ENCODE measurements around the gene RSPO4. TPM values are rescaled to one million over a fixed set of nuclear protein-coding genes. Genes with fewer than 3 reads are reported as not detected.

The RSPO4 gene
- total RNA-seq, 4 donors from 2014 or later = 0.27 to 4.8 (median 0.65) TPM

- TF ChIP-seq POLR2A (IDR thresholded peaks at IDR 0.05) (no peak), CTCF (IDR thresholded peaks at IDR 0.05) (no peak)
- Histone ChIP-seq H3K27ac (peak overlapping the region; percentile 33 to 71 (median 64)), H3K4me1 (peaks cover 36 to 42% of the 10 kb centered on the region in 2 donors), H3K27me3 (no peaks in the 10 kb centered on the region), H3K9me3 (no peaks in the 10 kb centered on the region), H3K4me3 (replicated peaks in 1 of 3) (no peak overlapping the region), H3K36me3 (no peaks in the 10 kb centered on the region)
- 26 to 35% methylated on average over 4 of the region's 4 CpGs for WGBS, 2 donors
- intact Hi-C loops (cut with DNase I) = no loop called here
- DNase-seq = peak; percentile 74 to 76
Observed at GRCh38 chr20:917416-917815, 84.7 kb downstream of the RSPO4 start.

GRCh38 chr20:916825-917224, 85.3 kb downstream of the RSPO4 start:
- intact Hi-C loops (cut with DNase I) = no loop called here
- TF ChIP-seq POLR2A (IDR thresholded peaks at IDR 0.05) (no peak), CTCF (IDR thresholded peaks at IDR 0.05) (no peak)
- H3K4me3 ChIP-seq (replicated peaks in 1 of 3) = no peak overlapping the region
- H3K36me3 ChIP-seq = no peaks in the 10 kb centered on the region
- H3K27me3 ChIP-seq = no peaks in the 10 kb centered on the region
- H3K27ac ChIP-seq = peak overlapping the region; percentile 39 to 71 (median 64)
- WGBS, 2 donors = 57 to 62% methylated on average over 5 of the region's 5 CpGs
- no peaks in the 10 kb centered on the region for H3K9me3 ChIP-seq
- DNase-seq = peak; percentile 31 to 32
- peaks cover 36 to 45% of the 10 kb centered on the region in 2 donors for H3K4me1 ChIP-seq

GRCh38 chr20:916125-916799, 85.8 kb downstream of the RSPO4 start, which contains the start of gene ANGPT4:
TSS of gene ANGPT4 (minus strand) at chr20:916334. CDS start at chr20:916214, 120 bp downstream.
- Histone ChIP-seq H3K4me1 (peaks cover 39 to 50% of the 10 kb centered on the region in 2 donors), H3K36me3 (no peaks in the 10 kb centered on the region), H3K9me3 (no peaks in the 10 kb centered on the region), H3K4me3 (replicated peaks in 1 of 3) (no peak within 1 kb of the TSS), H3K27me3 (no peaks in the 10 kb centered on the region), H3K27ac (peak within 1 kb of the TSS; percentile 39 to 71 (median 64))
- 49 to 60% methylated on average over 16 to 18 of the region's 18 CpGs for WGBS, 2 donors
- intact Hi-C loops (cut with DNase I) = no loop called here
- TF ChIP-seq CTCF (IDR thresholded peaks at IDR 0.05) = no peak
- TF ChIP-seq POLR2A (IDR thresholded peaks at IDR 0.05) = no peak
- DNase-seq = peak; percentile 46 to 52

- intact Hi-C loops (cut with DNase I) = no loop called here
- Histone ChIP-seq H3K4me3 (replicated peaks in 1 of 3) (no peak overlapping the region), H3K27ac (no peak overlapping the region), H3K9me3 (no peaks in the 10 kb centered on the region), H3K4me1 (peaks cover 51 to 62% of the 10 kb centered on the region in 2 donors), H3K27me3 (no peaks in the 10 kb centered on the region), H3K36me3 (no peaks in the 10 kb centered on the region)
- WGBS, 2 donors = 68 to 74% methylated on average over 15 of the region's 15 CpGs
- peak in 1 of 2 donors; percentile 20 for DNase-seq
- TF ChIP-seq CTCF (IDR thresholded peaks at IDR 0.05) (no peak), POLR2A (IDR thresholded peaks at IDR 0.05) (no peak)
Observed at GRCh38 chr20:914727-915498, 87.2 kb downstream of the RSPO4 start.
